ENCODE measurements around the gene NTM.

DNA sequence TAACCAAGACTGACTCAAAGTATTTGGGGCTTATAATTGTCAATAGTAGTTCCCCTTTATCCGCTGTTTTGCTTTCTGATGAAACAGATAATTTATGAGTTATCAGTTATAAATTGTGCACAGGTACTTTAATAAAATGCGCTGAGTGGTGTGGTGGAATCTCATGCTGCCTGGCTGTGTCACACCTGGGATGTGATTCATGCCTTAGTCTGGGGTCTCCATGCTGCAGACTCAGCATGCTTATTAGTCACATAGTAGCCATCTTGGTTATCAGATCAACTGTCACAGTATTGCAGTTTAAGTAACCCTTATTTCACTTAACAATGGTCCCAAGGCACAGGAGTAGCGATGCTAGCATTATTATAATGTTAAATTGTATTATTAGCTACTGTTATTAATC is 995.2 kb downstream of the NTM start:
- TF ChIP-seq, protein P1, sequence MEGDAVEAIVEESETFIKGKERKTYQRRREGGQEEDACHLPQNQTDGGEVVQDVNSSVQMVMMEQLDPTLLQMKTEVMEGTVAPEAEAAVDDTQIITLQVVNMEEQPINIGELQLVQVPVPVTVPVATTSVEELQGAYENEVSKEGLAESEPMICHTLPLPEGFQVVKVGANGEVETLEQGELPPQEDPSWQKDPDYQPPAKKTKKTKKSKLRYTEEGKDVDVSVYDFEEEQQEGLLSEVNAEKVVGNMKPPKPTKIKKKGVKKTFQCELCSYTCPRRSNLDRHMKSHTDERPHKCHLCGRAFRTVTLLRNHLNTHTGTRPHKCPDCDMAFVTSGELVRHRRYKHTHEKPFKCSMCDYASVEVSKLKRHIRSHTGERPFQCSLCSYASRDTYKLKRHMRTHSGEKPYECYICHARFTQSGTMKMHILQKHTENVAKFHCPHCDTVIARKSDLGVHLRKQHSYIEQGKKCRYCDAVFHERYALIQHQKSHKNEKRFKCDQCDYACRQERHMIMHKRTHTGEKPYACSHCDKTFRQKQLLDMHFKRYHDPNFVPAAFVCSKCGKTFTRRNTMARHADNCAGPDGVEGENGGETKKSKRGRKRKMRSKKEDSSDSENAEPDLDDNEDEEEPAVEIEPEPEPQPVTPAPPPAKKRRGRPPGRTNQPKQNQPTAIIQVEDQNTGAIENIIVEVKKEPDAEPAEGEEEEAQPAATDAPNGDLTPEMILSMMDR (IDR thresholded peaks at IDR 0.05; ENCODE audit: low read depth, low read length), result no peak
- TF ChIP-seq EZH2phosphoT487 (IDR thresholded peaks at IDR 0.05; ENCODE audit: low read depth), result no peak

All from OCI-LY3 (cell line).